K562 (cell line): Measurements from ENCODE around the gene PLTP. TPM values are rescaled to one million over a fixed set of nuclear protein-coding genes. Genes with fewer than 3 reads are reported as not detected.

Experiments
- ATF1 ChIP-seq, 2 experiments: fragments of 450-650 bp in 1 of 2; IDR thresholded peaks; 2 replicates each; pipeline ENCODE4 v1.6.1; 2016; ENCODE audit warnings: missing compliant biosample characterization in 1 of 2, missing genetic modification characterization in 1 of 2
- CEBPB ChIP-seq: fragments of 450-650 bp; IDR thresholded peaks from 2 replicates; pipeline ENCODE4 v1.6.1; 2016; ENCODE audit warnings: missing genetic modification characterization, missing compliant biosample characterization
- FOSL1 ChIP-seq: fragments of 200-800 bp; sonication (Bioruptor generic); conservative IDR thresholded peaks from 2 replicates; pipeline ENCODE4 v1.6.1; 2016; ENCODE audit warnings: missing genetic modification characterization, missing compliant biosample characterization
- GABPA ChIP-seq: fragments of 200-800 bp; sonication (Bioruptor generic); conservative IDR thresholded peaks from 2 replicates; pipeline ENCODE4 v1.6.1; 2016; ENCODE audit warnings: low read depth, missing genetic modification characterization, missing compliant biosample characterization
- HMGXB4 ChIP-seq: sonication (generic); formaldehyde crosslinking; IDR thresholded peaks from 2 replicates; pipeline ENCODE4 v1.8.1; 2023; ENCODE audit warnings: mild to moderate bottlenecking, missing genetic modification reagents
- MCM5 ChIP-seq: fragments of 450-650 bp; IDR thresholded peaks from 2 replicates; pipeline ENCODE4 v1.6.1; 2016; ENCODE audit warnings: low read depth
- MLX ChIP-seq, 2 experiments: fragments of 450-650 bp in 1 of 2; sonication (generic) in 1 of 2; formaldehyde crosslinking; conservative IDR thresholded peaks; 2 replicates each; pipeline versions ENCODE4 v1.4.0 to v1.8.1; 2020 to 2022; ENCODE audit warnings: mild to moderate bottlenecking in 1 of 2, missing genetic modification reagents in 1 of 2
- MTA3 ChIP-seq: fragments of 450-650 bp; formaldehyde crosslinking; IDR thresholded peaks from 2 replicates; pipeline ENCODE4 v1.6.1; 2017; ENCODE audit warnings: mild to moderate bottlenecking, borderline replicate concordance
- PBX2 ChIP-seq, 2 experiments: IDR thresholded peaks in 1 of 2; conservative IDR thresholded peaks in 1 of 2; 2 replicates each; pipeline ENCODE4 v1.6.1; 2016; ENCODE audit warnings: low read depth in 2 of 2, mild to moderate bottlenecking in 1 of 2, missing compliant biosample characterization in 1 of 2, missing genetic modification characterization in 1 of 2, moderate library complexity in 1 of 2
- PTRF ChIP-seq: fragments of 450-650 bp; IDR thresholded peaks from 2 replicates; pipeline ENCODE4 v1.6.1; 2016; ENCODE audit warnings: mild to moderate bottlenecking, missing genetic modification characterization, missing compliant biosample characterization
- RAD21 ChIP-seq, 2 experiments: fragments of 250-450 bp in 1 of 2; fragments of 450-650 bp in 1 of 2; sonication (Bioruptor Pico) in 1 of 2; formaldehyde crosslinking in 1 of 2; IDR thresholded peaks in 1 of 2; conservative IDR thresholded peaks in 1 of 2; 2 replicates each; pipeline versions ENCODE4 v1.4.0 to v1.8.0; 2020 to 2022; ENCODE audit warnings: mild to moderate bottlenecking in 2 of 2, moderate library complexity in 1 of 2
- USF1 ChIP-seq: sonication (generic); formaldehyde crosslinking; IDR thresholded peaks from 2 replicates; pipeline ENCODE4 v1.9.0; 2022; ENCODE audit warnings: mild to moderate bottlenecking, missing genetic modification reagents
- ZBTB12 ChIP-seq: fragments of 250-450 bp; sonication (Bioruptor Pico); IDR thresholded peaks from 2 replicates; pipeline ENCODE4 v1.4.0; 2020
- ZC3H4 ChIP-seq: sonication (generic); formaldehyde crosslinking; IDR thresholded peaks from 2 replicates; pipeline ENCODE4 v1.9.0; 2021; ENCODE audit warnings: missing genetic modification reagents, borderline replicate concordance
- ZNF197 ChIP-seq: fragments of 200-800 bp; sonication (Bioruptor generic); IDR thresholded peaks from 2 replicates; pipeline ENCODE4 v1.6.1; 2016; ENCODE audit warnings: low read depth, missing genetic modification characterization, missing compliant biosample characterization
- ZNF212 ChIP-seq: fragments of 450-650 bp; formaldehyde crosslinking; IDR thresholded peaks from 2 replicates; pipeline ENCODE4 v1.4.0; 2020; ENCODE audit warnings: mild to moderate bottlenecking
- ZNF764 ChIP-seq: fragments of 250-450 bp; sonication (Bioruptor Pico); IDR thresholded peaks from 2 replicates; pipeline ENCODE4 v1.4.0; 2020; ENCODE audit warnings: low read depth, mild to moderate bottlenecking, moderate library complexity
- polyA plus RNA-seq, 8 experiments: library from polyadenylated mRNA; depleted of rRNA in 4 of 8; stranded (reverse) in 5 of 8; unstranded in 3 of 8; fragments of >200 nt; fragmentation: Nextera tagmentation in 2 of 8; fragmentation: Illumina TruSeq in 1 of 8; extraction: Ambion mirVana in 2 of 8; extraction: Trizol in 1 of 8; gene quantifications; 2 replicates each; pipeline versions ENCODE4 v1.2.1 to v1.2.3, GENCODE V29; 2011 to 2014; ENCODE audit warnings: inconsistent platforms in 1 of 8, missing spikeins in 1 of 8
- total RNA-seq, 7 experiments: library from RNA; depleted of rRNA in 6 of 7; stranded (reverse); fragments of >200 nt in 6 of 7; fragmentation: Illumina TruSeq in 2 of 7; extraction: Trizol in 2 of 7; gene quantifications; 2 replicates each; pipeline versions ENCODE4 v1.2.1 to v1.2.3, GENCODE V29; 2011 to 2021; ENCODE audit warnings: low replicate concordance in 1 of 7

Gene PLTP
- total and polyA plus RNA-seq, 9 of the 15 experiments (the other 6 are each of a cell fraction or from before 2014, with no cell fraction given): 2.8 to 29.3 (median 17.6) TPM

GRCh38 chr20:45910670-45911485 lies 1.1 kb downstream of the PLTP start (continued):
- TF ChIP-seq PBX2 (CRISPR knock-in tag; IDR thresholded peaks at IDR 0.05; ENCODE audit: low read depth): no peak
- no peak for TF ChIP-seq PBX2 (tag; conservative IDR thresholded peaks at IDR 0.05; ENCODE audit: low read depth)
- no peak for TF ChIP-seq ATF1 (CRISPR knock-in tag; IDR thresholded peaks at IDR 0.05)
- peak; percentile 32 for TF ChIP-seq ATF1 (tag; IDR thresholded peaks at IDR 0.05)
- TF ChIP-seq RAD21 (CRISPR knock-in tag; conservative IDR thresholded peaks at IDR 0.05 in 1 of 2, IDR thresholded peaks at IDR 0.05 in 1 of 2): no peak
- TF ChIP-seq CEBPB: peak; percentile 99
- TF ChIP-seq ZBTB12 (CRISPR knock-in tag): no peak
- TF ChIP-seq ZNF212 (CRISPR knock-in tag): no peak
- peak; percentile 45; the same call in 1 of the 2 replicates for TF ChIP-seq USF1 (CRISPR knock-in tag)
- no peak for TF ChIP-seq MCM5
- TF ChIP-seq PTRF (tag): no peak
- 0 out of 2 replicates have a peak, but pooled peaks have one; percentile 30 for TF ChIP-seq MTA3
- TF ChIP-seq GABPA (tag): peak; percentile 83
- no peak for TF ChIP-seq MLX (CRISPR knock-in tag; conservative IDR thresholded peaks at IDR 0.05)
- no peak for TF ChIP-seq ZNF197
- TF ChIP-seq FOSL1 (tag): peak; percentile 77
- TF ChIP-seq ZNF764 (CRISPR knock-in tag): no peak
- TF ChIP-seq HMGXB4 (CRISPR knock-in tag): no peak
- TF ChIP-seq ZC3H4 (CRISPR knock-in tag): peak; percentile 75; the same call in 1 of the 2 replicates
